Kidney (tissue), 14 donors: ENCODE results near the gene PHLDB3. TPM values are rescaled to one million over a fixed set of nuclear protein-coding genes. Genes with fewer than 3 reads are reported as not detected.
A peak's percentile ranks its signal among the peaks of the same experiment; 100 is the strongest.

Source experiments
- DNase-seq, 5 donors: peaks; one replicate each; pipeline ENCODE4 v3.0.0-alpha.2; 2013 to 2020
- FAIRE-seq: peaks from 2 replicates; lab custom pipeline; 2012; peaks lifted over from hg19 to GRCh38; lab: Jason Lieb, UNC
- H3K27ac ChIP-seq, 2 donors: one replicate each; pipeline ENCODE4 v1.7.0; 2013; ENCODE audit warnings: low read depth in 2 of 2, low read length in 2 of 2, inconsistent platforms in 1 of 2
- H3K27me3 ChIP-seq: one replicate; pipeline ENCODE4 v1.7.1; 2013; ENCODE audit warnings: low read length, inconsistent platforms; ENCODE audit not compliant: control insufficient read depth, insufficient read depth
- H3K36me3 ChIP-seq, 3 donors: one replicate each; pipeline versions ENCODE4 v1.7.0 to v1.7.1; 2013; ENCODE audit warnings: low read length in 3 of 3, control low read depth in 1 of 3, inconsistent platforms in 1 of 3; ENCODE audit not compliant: insufficient read depth in 3 of 3, control insufficient read depth in 2 of 3
- H3K4me1 ChIP-seq, 3 donors: one replicate each; pipeline versions ENCODE4 v1.7.0 to v1.7.1; 2013; ENCODE audit warnings: low read length in 3 of 3, inconsistent platforms in 1 of 3, low read depth in 1 of 3; ENCODE audit not compliant: control insufficient read depth in 2 of 3, insufficient read depth in 2 of 3
- H3K4me3 ChIP-seq, 3 donors: one replicate each; pipeline versions ENCODE4 v1.7.0 to v1.8.1; 2013; ENCODE audit warnings: low read length in 3 of 3, control low read depth in 1 of 3, inconsistent platforms in 1 of 3
- H3K9ac ChIP-seq, 3 donors: one replicate each; pipeline versions ENCODE4 v1.7.0 to v1.7.1; 2013; ENCODE audit warnings: low read length in 3 of 3, control low read depth in 1 of 3, inconsistent platforms in 1 of 3
- H3K9me3 ChIP-seq, 3 donors: one replicate each; pipeline versions ENCODE4 v1.7.0 to v1.7.1; 2013; ENCODE audit warnings: low read length in 3 of 3, control low read depth in 1 of 3, inconsistent platforms in 1 of 3; ENCODE audit not compliant: control insufficient read depth in 2 of 3, insufficient read depth in 1 of 3
- intact Hi-C: fragments of 100-400 bp; cut with DNase I; formaldehyde crosslinking; loops from one replicate; pipeline ENCODE4 v1.11.1; 2022
- polyA plus RNA-seq: library from polyadenylated mRNA; stranded (reverse); fragments of 350-450 nt; fragmentation: Illumina TruSeq; extraction: RNeasy Lipid Tissue Mini Kit (QIAGEN cat#74804); gene quantifications from one replicate; pipeline ENCODE4 v1.2.3, GENCODE V29; 2014; ENCODE audit warnings: low read depth, low replicate concordance; ENCODE audit not compliant: insufficient read depth
- total RNA-seq: library from RNA; stranded (reverse); fragmentation: NEBNext Ultra II Directional; extraction: Animal tissue kit (Norgen Biotek cat#: 25700); gene quantifications from one replicate; pipeline ENCODE4 v1.2.1, GENCODE V29; 2021
- TF ChIP-seq, protein P1 (sequence below): IDR thresholded peaks from 3 replicates; pipeline ENCODE4 v1.5.1; 2012; ENCODE audit warnings: mild to moderate bottlenecking, moderate library complexity, borderline replicate concordance; ENCODE audit not compliant: insufficient read depth; ENCODE audit errors: extremely low read depth
- donor health status: control.
- donor health status: control.
- donor health status: control.
- donor health status: control.
- donor health status: control.
- donor health status: DM: yes; HTN: yes; CAD: no.
- donor health status: Normal renal cell carcinoma (clear cell type).

The PHLDB3 gene
- total and polyA plus RNA-seq, 2 donors from 2014 or later: 8.2 to 10.8 TPM

DNA sequence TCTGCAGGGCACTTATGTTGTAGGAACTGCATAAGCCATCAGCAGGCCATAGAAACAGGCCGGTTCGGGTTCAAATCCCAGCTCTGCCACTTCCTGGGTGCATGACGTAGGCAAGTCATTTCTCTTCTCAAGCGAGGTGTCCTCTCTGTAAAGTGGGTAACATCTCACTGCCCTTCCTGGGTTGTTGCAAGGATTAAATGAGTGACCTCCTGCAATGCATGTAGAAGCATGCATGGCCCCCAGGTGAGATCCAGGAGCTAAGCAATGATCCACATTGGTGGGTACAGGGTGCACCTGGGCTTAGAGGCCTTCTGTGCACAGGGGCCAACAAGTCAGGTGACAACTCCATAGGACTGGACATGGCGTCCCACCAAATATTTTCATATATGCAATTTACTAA, 13.8 kb downstream of the PHLDB3 start:
- TF ChIP-seq, protein P1, sequence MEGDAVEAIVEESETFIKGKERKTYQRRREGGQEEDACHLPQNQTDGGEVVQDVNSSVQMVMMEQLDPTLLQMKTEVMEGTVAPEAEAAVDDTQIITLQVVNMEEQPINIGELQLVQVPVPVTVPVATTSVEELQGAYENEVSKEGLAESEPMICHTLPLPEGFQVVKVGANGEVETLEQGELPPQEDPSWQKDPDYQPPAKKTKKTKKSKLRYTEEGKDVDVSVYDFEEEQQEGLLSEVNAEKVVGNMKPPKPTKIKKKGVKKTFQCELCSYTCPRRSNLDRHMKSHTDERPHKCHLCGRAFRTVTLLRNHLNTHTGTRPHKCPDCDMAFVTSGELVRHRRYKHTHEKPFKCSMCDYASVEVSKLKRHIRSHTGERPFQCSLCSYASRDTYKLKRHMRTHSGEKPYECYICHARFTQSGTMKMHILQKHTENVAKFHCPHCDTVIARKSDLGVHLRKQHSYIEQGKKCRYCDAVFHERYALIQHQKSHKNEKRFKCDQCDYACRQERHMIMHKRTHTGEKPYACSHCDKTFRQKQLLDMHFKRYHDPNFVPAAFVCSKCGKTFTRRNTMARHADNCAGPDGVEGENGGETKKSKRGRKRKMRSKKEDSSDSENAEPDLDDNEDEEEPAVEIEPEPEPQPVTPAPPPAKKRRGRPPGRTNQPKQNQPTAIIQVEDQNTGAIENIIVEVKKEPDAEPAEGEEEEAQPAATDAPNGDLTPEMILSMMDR: no peak
- peaks cover 0 to 9% (median 0%) of the 10 kb centered on the region in 3 donors for H3K36me3 ChIP-seq
- H3K9ac ChIP-seq: no peak overlapping the region
- no peaks in the 10 kb centered on the region for H3K4me1 ChIP-seq
- FAIRE-seq: no peak
- intact Hi-C loops: no loop called here
- no peaks in the 10 kb centered on the region for H3K9me3 ChIP-seq
- H3K4me3 ChIP-seq: no peak overlapping the region
- no peaks in the 10 kb centered on the region for H3K27me3 ChIP-seq
- peak in 1 of 5 donors; percentile 7 for DNase-seq
- no peak overlapping the region for H3K27ac ChIP-seq

DNA sequence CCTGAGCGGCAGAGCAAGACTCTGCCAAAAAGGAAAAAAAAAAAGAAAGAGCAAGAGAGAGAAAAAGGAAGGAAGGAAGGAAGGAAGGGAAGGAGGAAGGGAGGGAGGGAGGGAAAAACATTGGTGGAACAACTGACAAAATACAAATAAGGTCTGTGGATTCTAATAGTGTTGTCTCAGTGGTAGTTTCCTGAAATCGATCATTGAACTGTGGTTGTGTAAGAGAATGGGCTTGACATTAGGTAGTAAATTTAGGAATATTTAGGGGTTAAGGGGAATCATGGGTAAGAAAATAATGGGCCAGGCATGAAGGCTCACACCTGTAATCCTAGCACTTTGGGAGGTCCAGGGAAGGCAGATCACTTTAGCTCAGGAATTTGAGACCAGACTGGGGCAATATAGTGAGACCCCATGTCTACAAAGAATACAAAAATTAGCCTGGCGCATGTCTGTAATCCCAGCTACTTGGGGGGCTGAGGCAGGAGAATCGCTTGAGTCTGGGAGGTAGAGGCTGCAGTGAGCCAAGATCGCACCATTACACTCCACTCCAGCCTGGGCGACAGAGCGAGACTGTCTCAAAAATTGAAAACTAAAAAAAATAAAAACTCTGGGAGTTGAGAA, 14.5 kb downstream of the PHLDB3 start:
- no peak overlapping the region for H3K9ac ChIP-seq
- no peaks in the 10 kb centered on the region for H3K27me3 ChIP-seq
- TF ChIP-seq, protein P1: no peak
- no peak overlapping the region for H3K4me3 ChIP-seq
- no peaks in the 10 kb centered on the region for H3K4me1 ChIP-seq
- H3K36me3 ChIP-seq: peaks cover 0 to 3% (median 0%) of the 10 kb centered on the region in 3 donors
- DNase-seq (peak in 1 of 5 donors; percentile 1), FAIRE-seq (no peak)
- H3K27ac ChIP-seq: no peak overlapping the region
- intact Hi-C loops: no loop called here
- no peaks in the 10 kb centered on the region for H3K9me3 ChIP-seq

DNA sequence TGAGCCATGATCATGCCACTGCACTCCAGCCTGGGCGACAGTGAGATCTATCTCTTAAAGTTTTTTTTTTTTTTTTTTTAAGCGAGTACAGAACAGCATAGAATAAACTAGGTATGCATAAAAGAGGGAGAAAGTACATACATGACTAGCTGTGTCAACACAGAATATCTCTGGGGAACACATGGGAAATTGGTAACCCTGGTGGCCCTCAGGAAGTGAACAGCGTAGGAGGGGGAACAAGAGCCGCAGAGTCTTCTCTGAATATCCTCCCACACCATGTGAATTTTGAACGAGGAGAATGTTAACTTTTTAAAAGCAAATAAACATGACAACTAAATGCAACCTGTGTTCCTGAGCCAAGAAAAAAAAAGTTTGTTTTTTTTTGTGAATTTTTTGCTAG, 15.2 kb downstream of the PHLDB3 start:
- Histone ChIP-seq H3K9ac (no peak overlapping the region), H3K4me1 (no peaks in the 10 kb centered on the region), H3K4me3 (no peak overlapping the region), H3K36me3 (peaks cover 0 to 3% (median 0%) of the 10 kb centered on the region in 3 donors), H3K27me3 (no peaks in the 10 kb centered on the region), H3K9me3 (no peaks in the 10 kb centered on the region), H3K27ac (no peak overlapping the region)
- intact Hi-C loops: no loop called here
- DNase-seq (peak in 2 of 5 donors; percentile 2 to 47), FAIRE-seq (no peak)
- TF ChIP-seq, protein P1: no peak
